Endothelial cell of umbilical vein (primary cell): Measurements from ENCODE around the gene TNRC6A. TPM values are rescaled to one million over a fixed set of nuclear protein-coding genes. Genes with fewer than 3 reads are reported as not detected.

Source experiments
- BruUV-seq: library from RNA; stranded (reverse); fragments of 400-500 nt; replicated peaks from 2 replicates; lab custom pipeline; 2021; lab: Mats Ljungman, UMichigan
- CTCF ChIA-PET: fragments of 300-600, 350-600 bp; sonication (Branson Sonifier 250); formaldehyde crosslinking; loops from one replicate; lab custom pipeline; 2021; ENCODE audit warnings: antibody characterized with exemption, inconsistent platforms; lab: Charles Lee
- POLR2A ChIA-PET: fragments of 300-600, 350-600 bp; sonication (Branson Sonifier 250); formaldehyde crosslinking; loops from one replicate; lab custom pipeline; 2021; ENCODE audit warnings: antibody characterized with exemption, inconsistent platforms; lab: Charles Lee
- DNase-seq: peaks from one replicate; pipeline ENCODE4 v3.0.0-alpha.2; 2011; ENCODE audit warnings: low read depth, low spot score
- FAIRE-seq: peaks from 2 replicates; lab custom pipeline; 2011; peaks lifted over from hg19 to GRCh38; lab: Jason Lieb, UNC
- H2AFZ ChIP-seq: 2 replicates; pipeline ENCODE4 v1.6.0; 2012; ENCODE audit warnings: low read depth, low read length, control low read depth, inconsistent platforms
- H3K27ac ChIP-seq: 2 replicates; pipeline ENCODE4 v1.5.1; 2011; ENCODE audit warnings: low read depth, mild to moderate bottlenecking, control low read depth, low read length, moderate library complexity; ENCODE audit not compliant: insufficient read depth
- H3K27me3 ChIP-seq, 2 experiments: 2 replicates each; pipeline versions ENCODE4 v1.6.0 to v1.6.1; 2011; ENCODE audit warnings: low read length in 2 of 2, mixed read lengths in 1 of 2; ENCODE audit not compliant: control insufficient read depth in 2 of 2, insufficient read depth in 2 of 2
- H3K36me3 ChIP-seq, 2 experiments: 2 replicates in 1 of 2; 3 replicates in 1 of 2; pipeline ENCODE4 v1.5.1; 2011; ENCODE audit warnings: low read length in 2 of 2, mild to moderate bottlenecking in 1 of 2, moderate library complexity in 1 of 2; ENCODE audit not compliant: control insufficient read depth in 2 of 2, insufficient read depth in 2 of 2; ENCODE audit errors: extremely low read depth in 1 of 2
- H3K4me1 ChIP-seq: 3 replicates; pipeline ENCODE4 v1.5.1; 2011; ENCODE audit warnings: mild to moderate bottlenecking, low read length; ENCODE audit not compliant: control insufficient read depth, insufficient read depth; ENCODE audit errors: extremely low read depth
- H3K4me2 ChIP-seq: 2 replicates; pipeline ENCODE4 v1.6.1; 2011; ENCODE audit warnings: low read length, control low read depth, mixed read lengths; ENCODE audit not compliant: insufficient read depth
- H3K4me3 ChIP-seq, 3 experiments: fragments of 200-600 bp in 1 of 3; sonication (generic), shearing (Covaris generic) in 1 of 3; replicated peaks in 1 of 3; 2 replicates each; pipeline ENCODE4 v1.5.1; 2011 to 2016; ENCODE audit warnings: control low read depth in 3 of 3, low read length in 3 of 3, mild to moderate bottlenecking in 2 of 3, inconsistent platforms in 1 of 3, low read depth in 1 of 3, moderate library complexity in 1 of 3; ENCODE audit not compliant: insufficient read depth in 1 of 3
- H3K79me2 ChIP-seq: 2 replicates; pipeline ENCODE4 v1.6.0; 2012; ENCODE audit warnings: low read length, inconsistent platforms; ENCODE audit not compliant: control insufficient read depth, insufficient read depth
- H3K9ac ChIP-seq: replicated peaks from 2 replicates; pipeline ENCODE3; 2011; ENCODE audit warnings: low read length, control low read depth; ENCODE audit not compliant: insufficient read depth; ENCODE audit errors: extremely low read depth
- H3K9me1 ChIP-seq: replicated peaks from 3 replicates; pipeline ENCODE4 v1.6.0; 2011; ENCODE audit warnings: mild to moderate bottlenecking, low read length; ENCODE audit not compliant: control insufficient read depth, insufficient read depth; ENCODE audit errors: extremely low read depth
- H3K9me3 ChIP-seq: replicated peaks from 2 replicates; pipeline ENCODE4 v1.5.1; 2012; ENCODE audit warnings: low read length, inconsistent platforms; ENCODE audit not compliant: control insufficient read depth, insufficient read depth
- H4K20me1 ChIP-seq: replicated peaks from 2 replicates; pipeline ENCODE3; 2011; ENCODE audit warnings: mild to moderate bottlenecking, low read length; ENCODE audit not compliant: control insufficient read depth, insufficient read depth; ENCODE audit errors: extremely low read depth
- CTCF ChIP-seq, 2 donors: IDR thresholded peaks; 1 replicate in 1 of 2; 2 replicates in 1 of 2; pipeline ENCODE4 v1.5.1; 2011; ENCODE audit warnings: low read length in 2 of 2, mild to moderate bottlenecking in 2 of 2, moderate library complexity in 2 of 2, control low read depth in 1 of 2, inconsistent platforms in 1 of 2, low read depth in 1 of 2; ENCODE audit not compliant: insufficient read depth in 1 of 2; ENCODE audit errors: extremely low read depth in 1 of 2
- EZH2 ChIP-seq: IDR thresholded peaks from 2 replicates; pipeline ENCODE4 v1.6.1; 2012; ENCODE audit warnings: borderline replicate concordance, low read depth, mild to moderate bottlenecking, moderate library complexity, low read length, inconsistent platforms; ENCODE audit not compliant: severe bottlenecking
- FOS ChIP-seq: IDR thresholded peaks from 2 replicates; pipeline ENCODE4 v1.6.1; 2011; ENCODE audit warnings: mild to moderate bottlenecking, low read length, moderate library complexity, borderline replicate concordance; ENCODE audit not compliant: insufficient read depth
- GATA2 ChIP-seq: IDR thresholded peaks from 2 replicates; pipeline ENCODE4 v1.7.0; 2011; ENCODE audit warnings: low read depth, mild to moderate bottlenecking, moderate library complexity, mixed read lengths, low read length; ENCODE audit not compliant: insufficient read length, insufficient read depth
- JUN ChIP-seq: IDR thresholded peaks from 2 replicates; pipeline ENCODE4 v1.6.1; 2011; ENCODE audit warnings: borderline replicate concordance, low read depth; ENCODE audit not compliant: insufficient read length, insufficient read depth
- MAX ChIP-seq: IDR thresholded peaks from 2 replicates; pipeline ENCODE4 v1.6.1; 2011; ENCODE audit not compliant: insufficient read depth, insufficient read length
- MYC ChIP-seq: IDR thresholded peaks from one replicate; pipeline ENCODE4 v1.6.1; 2011; ENCODE audit warnings: mild to moderate bottlenecking, low read depth, low read length
- POLR2A ChIP-seq: IDR thresholded peaks from 2 replicates; pipeline ENCODE4 v1.6.1; 2012; ENCODE audit warnings: low read depth, mild to moderate bottlenecking, control low read depth, low read length
- POLR2AphosphoS5 ChIP-seq: IDR thresholded peaks from 2 replicates; pipeline ENCODE4 v1.6.1; 2012; ENCODE audit warnings: low read depth, mild to moderate bottlenecking, control low read depth, low read length, moderate library complexity; ENCODE audit not compliant: insufficient read depth
- dilution Hi-C: fragments of 300-500 bp; cut with MboI; formaldehyde crosslinking; loops from one replicate; pipeline ENCODE4 v1.15.0; 2019; ENCODE audit warnings: low sequenced_read_pairs; ENCODE audit not compliant: extremely low pct_ligation_motif_present
- intact Hi-C: fragments of 100-400 bp; cut with micrococcal nuclease; formaldehyde crosslinking; loops from one replicate; pipeline ENCODE4 v1.10.0; 2022
- polyA plus RNA-seq, 4 experiments: library from polyadenylated mRNA; depleted of rRNA in 3 of 4; stranded (reverse) in 3 of 4; unstranded in 1 of 4; fragments of >200 nt; gene quantifications; 2 replicates each; pipeline versions ENCODE4 v1.2.1 to v1.2.3, GENCODE V29; 2011 to 2012; ENCODE audit warnings: missing spikeins in 1 of 4
- total RNA-seq: library from RNA; stranded (reverse); gene quantifications from 2 replicates; pipeline ENCODE4 v1.2.3, GENCODE V29; 2021

TNRC6A gene
- total and polyA plus RNA-seq, 2 donors (not counting 3 experiments of a cell fraction or from before 2014, with no cell fraction given), result 39.3 to 74.5 TPM

- ChIA-PET POLR2A (no interaction called here), CTCF (interaction anchor here (1.0 kb wide), 2 partner anchors 21 to 299 kb away, joined by 3 to 5 read pairs; no protein-coding TSS in a partner anchor)
- DNase-seq, result peak; percentile 23
- no peak overlapping the region for H3K4me3 ChIP-seq
- peaks cover 21 to 50% of the 10 kb centered on the region in 2 experiments for H3K36me3 ChIP-seq
- no peaks in the 10 kb centered on the region for H3K9me3 ChIP-seq
- intact Hi-C loops (no loop called here), dilution Hi-C loops (no loop called here)
- no peak overlapping the region for H2AFZ ChIP-seq
- H3K27ac ChIP-seq, result no peak overlapping the region
- H3K79me2 ChIP-seq, result no peaks in the 10 kb centered on the region
- peaks cover 9% of the 10 kb centered on the region for H3K4me1 ChIP-seq
- TF ChIP-seq GATA2, result no peak
- no peak for TF ChIP-seq POLR2AphosphoS5
- no peak for TF ChIP-seq POLR2A
- no peak for TF ChIP-seq JUN
- no peak for TF ChIP-seq FOS
- TF ChIP-seq MAX, result no peak
- no peak for TF ChIP-seq EZH2
- TF ChIP-seq CTCF (IDR thresholded peaks at IDR 0.05; ENCODE audit: extremely low read depth in 1 of 2, insufficient read depth in 1 of 2, low read depth in 1 of 2, low read length in 2 of 2), result no peak
- no peak for TF ChIP-seq MYC
- no TSS peak for BruUV-seq
- H3K9me1 ChIP-seq, result no peaks in the 10 kb centered on the region
- H3K9ac ChIP-seq, result no peak overlapping the region
- FAIRE-seq, result peak; percentile 8
- no peak overlapping the region for H3K4me2 ChIP-seq
- H3K27me3 ChIP-seq, result no peaks in the 10 kb centered on the region
- H4K20me1 ChIP-seq, result no peaks in the 10 kb centered on the region
These were observed 87.2 kb downstream of the TNRC6A start for GRCh38 chr16:24816688-24817087.
